Ishikawa (cell line): ENCODE results near the gene HP.

ENCODE experiments used
- CEBPB ChIP-seq: IDR thresholded peaks from 2 replicates; pipeline ENCODE4 v1.6.1; 2012
- CREB1 ChIP-seq: IDR thresholded peaks from 2 replicates; pipeline ENCODE4 v1.6.1; 2012; ENCODE audit warnings: low read depth
- EGR1 ChIP-seq: IDR thresholded peaks from 2 replicates; pipeline ENCODE4 v1.6.1; 2012
- EP300 ChIP-seq: IDR thresholded peaks from 2 replicates; pipeline ENCODE4 v1.6.1; 2012; ENCODE audit warnings: borderline replicate concordance
- FOXM1 ChIP-seq: IDR thresholded peaks from 2 replicates; pipeline ENCODE4 v1.6.1; 2012; ENCODE audit warnings: low read depth, borderline replicate concordance
- MAX ChIP-seq: IDR thresholded peaks from 2 replicates; pipeline ENCODE4 v1.6.1; 2012
- NFIC ChIP-seq: IDR thresholded peaks from 2 replicates; pipeline ENCODE4 v1.6.1; 2012
- RAD21 ChIP-seq: IDR thresholded peaks from 2 replicates; pipeline ENCODE4 v1.6.1; 2012; ENCODE audit warnings: low read depth
- REST ChIP-seq: IDR thresholded peaks from 2 replicates; pipeline ENCODE4 v1.6.1; 2012; ENCODE audit warnings: low read depth, mild to moderate bottlenecking
- TAF1 ChIP-seq: IDR thresholded peaks from 2 replicates; pipeline ENCODE4 v1.6.1; 2012; ENCODE audit warnings: low read depth, mild to moderate bottlenecking
- TCF12 ChIP-seq: IDR thresholded peaks from 2 replicates; pipeline ENCODE4 v1.6.1; 2012; ENCODE audit warnings: low read depth
- TEAD4 ChIP-seq: IDR thresholded peaks from 2 replicates; pipeline ENCODE4 v1.6.1; 2012
- USF1 ChIP-seq: IDR thresholded peaks from 2 replicates; pipeline ENCODE4 v1.6.1; 2012
- YY1 ChIP-seq: IDR thresholded peaks from 2 replicates; pipeline ENCODE4 v1.6.1; 2012; ENCODE audit warnings: low read depth
- ZBTB7A ChIP-seq: IDR thresholded peaks from 2 replicates; pipeline ENCODE4 v1.6.1; 2012; ENCODE audit warnings: low read depth

HP gene

GRCh38 chr16:72018470-72018869 is 35.8 kb upstream of the HP start:
- TF ChIP-seq TAF1 = no peak
- no peak for TF ChIP-seq RAD21
- TF ChIP-seq ZBTB7A = no peak

GRCh38 chr16:72021043-72021442 is 33.3 kb upstream of the HP start:
- no peak for TF ChIP-seq RAD21
- no peak for TF ChIP-seq REST
- no peak for TF ChIP-seq ZBTB7A
- no peak for TF ChIP-seq EP300
- no peak for TF ChIP-seq TEAD4
- TF ChIP-seq USF1 = no peak
- TF ChIP-seq EGR1 = no peak
- TF ChIP-seq CREB1 = no peak
- TF ChIP-seq YY1 = no peak
- TF ChIP-seq FOXM1 = no peak
- TF ChIP-seq TCF12 = no peak
- no peak for TF ChIP-seq CEBPB
- no peak for TF ChIP-seq NFIC
- TF ChIP-seq MAX = no peak
- TF ChIP-seq TAF1 = no peak

- TF ChIP-seq RAD21 = no peak
- no peak for TF ChIP-seq FOXM1
- TF ChIP-seq TEAD4 = no peak
- no peak for TF ChIP-seq ZBTB7A
- TF ChIP-seq MAX = no peak
- TF ChIP-seq EP300 = no peak
Observed at GRCh38 chr16:72022127-72022526, 32.2 kb upstream of the HP start.

GRCh38 chr16:72023962-72024361 is 30.3 kb upstream of the HP start:
- TF ChIP-seq ZBTB7A = no peak
- TF ChIP-seq RAD21 = no peak
- TF ChIP-seq CREB1 = no peak
- no peak for TF ChIP-seq TCF12
- TF ChIP-seq TAF1 = no peak
- no peak for TF ChIP-seq TEAD4
- no peak for TF ChIP-seq CEBPB
- no peak for TF ChIP-seq NFIC
- TF ChIP-seq USF1 = no peak
- TF ChIP-seq EGR1 = no peak
- TF ChIP-seq EP300 = no peak

- no peak for TF ChIP-seq CEBPB
- no peak for TF ChIP-seq EP300
- TF ChIP-seq ZBTB7A = no peak
- no peak for TF ChIP-seq TEAD4
- no peak for TF ChIP-seq FOXM1
Observed at GRCh38 chr16:72024862-72025382, 29.4 kb upstream of the HP start.

GRCh38 chr16:72025404-72026114 is 28.7 kb upstream of the HP start:
- TF ChIP-seq TCF12 (no peak), FOXM1 (no peak), EGR1 (no peak), CEBPB (no peak), RAD21 (no peak), USF1 (no peak), YY1 (no peak)

- no peak for TF ChIP-seq CEBPB
- no peak for TF ChIP-seq USF1
- no peak for TF ChIP-seq RAD21
- no peak for TF ChIP-seq TAF1
- no peak for TF ChIP-seq NFIC
- no peak for TF ChIP-seq EP300
- TF ChIP-seq REST = no peak
- TF ChIP-seq YY1 = no peak
- no peak for TF ChIP-seq TEAD4
- TF ChIP-seq TCF12 = no peak
- no peak for TF ChIP-seq CREB1
- TF ChIP-seq ZBTB7A = no peak
- no peak for TF ChIP-seq EGR1
- TF ChIP-seq FOXM1 = no peak
- TF ChIP-seq MAX = no peak
Observed at GRCh38 chr16:72027669-72028378, 26.5 kb upstream of the HP start.
